Uterus (tissue), 2 donors: ENCODE data around the gene MOV10.

Experiments
- POLR2A ChIP-seq, 2 donors: fragments of 450-650 bp; IDR thresholded peaks; one replicate each; pipeline ENCODE4 v1.6.1; 2016; ENCODE audit warnings: antibody characterized with exemption in 2 of 2, mild to moderate bottlenecking in 1 of 2, moderate library complexity in 1 of 2
- TF ChIP-seq, protein P1 (sequence below), 4 experiments: fragments of 200-600 bp in 2 of 4; fragments of 450-650 bp in 2 of 4; sonication (generic) in 2 of 4; IDR thresholded peaks; one replicate each; pipeline ENCODE4 v1.5.1; 2016 to 2019; ENCODE audit warnings: antibody characterized with exemption in 4 of 4, mild to moderate bottlenecking in 2 of 4, moderate library complexity in 1 of 4

- TF ChIP-seq, protein P1, sequence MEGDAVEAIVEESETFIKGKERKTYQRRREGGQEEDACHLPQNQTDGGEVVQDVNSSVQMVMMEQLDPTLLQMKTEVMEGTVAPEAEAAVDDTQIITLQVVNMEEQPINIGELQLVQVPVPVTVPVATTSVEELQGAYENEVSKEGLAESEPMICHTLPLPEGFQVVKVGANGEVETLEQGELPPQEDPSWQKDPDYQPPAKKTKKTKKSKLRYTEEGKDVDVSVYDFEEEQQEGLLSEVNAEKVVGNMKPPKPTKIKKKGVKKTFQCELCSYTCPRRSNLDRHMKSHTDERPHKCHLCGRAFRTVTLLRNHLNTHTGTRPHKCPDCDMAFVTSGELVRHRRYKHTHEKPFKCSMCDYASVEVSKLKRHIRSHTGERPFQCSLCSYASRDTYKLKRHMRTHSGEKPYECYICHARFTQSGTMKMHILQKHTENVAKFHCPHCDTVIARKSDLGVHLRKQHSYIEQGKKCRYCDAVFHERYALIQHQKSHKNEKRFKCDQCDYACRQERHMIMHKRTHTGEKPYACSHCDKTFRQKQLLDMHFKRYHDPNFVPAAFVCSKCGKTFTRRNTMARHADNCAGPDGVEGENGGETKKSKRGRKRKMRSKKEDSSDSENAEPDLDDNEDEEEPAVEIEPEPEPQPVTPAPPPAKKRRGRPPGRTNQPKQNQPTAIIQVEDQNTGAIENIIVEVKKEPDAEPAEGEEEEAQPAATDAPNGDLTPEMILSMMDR (IDR thresholded peaks at IDR 0.05): no peak
- TF ChIP-seq POLR2A (IDR thresholded peaks at IDR 0.05): no peak
Observed at GRCh38 chr1:112626887-112627286, 47.6 kb upstream of the MOV10 start.
